Lower leg skin (tissue), 4 donors: ENCODE results near the gene SMC1B. TPM values are rescaled to one million over a fixed set of nuclear protein-coding genes. Genes with fewer than 3 reads are reported as not detected.
"Not testable (repeated sequence)": the region's sequence is repeated elsewhere in the genome, so short reads cannot be mapped to it uniquely, and the experiment has no call there.

ENCODE experiments used
- DNase-seq, 2 donors: peaks; one replicate each; pipeline ENCODE4 v3.0.0-alpha.2; 2019; ENCODE audit warnings: low spot score in 2 of 2
- H3K4me3 ChIP-seq: fragments of 200-600 bp; sonication (generic); 2 replicates; pipeline ENCODE4 v1.5.1; 2017; ENCODE audit warnings: mild to moderate bottlenecking, low read depth; ENCODE audit not compliant: poor library complexity, severe bottlenecking
- POLR2A ChIP-seq, 2 donors: fragments of 450-650 bp; IDR thresholded peaks; one replicate each; pipeline ENCODE4 v1.6.1; 2016 to 2017; ENCODE audit warnings: antibody characterized with exemption in 2 of 2, mild to moderate bottlenecking in 1 of 2, moderate library complexity in 1 of 2
- WGBS, 2 donors: methylation state at CpG; one replicate each; pipeline ENCODE4 v1.1.5; 2018; 5-methylcytosine and 5-hydroxymethylcytosine counted together
- intact Hi-C: fragments of 100-400 bp; cut with DNase I; formaldehyde crosslinking; loops from one replicate; pipeline ENCODE4 v1.15.0; 2023; ENCODE audit warnings: low total_unique reads
- total RNA-seq, 4 donors: library from RNA; depleted of rRNA; stranded (reverse); fragments of >200 nt; gene quantifications; one replicate each; pipeline ENCODE4 v1.1.0, GENCODE V29; 2016
- TF ChIP-seq, protein P1 (sequence below), 3 donors: fragments of 450-650 bp; IDR thresholded peaks; one replicate each; pipeline ENCODE4 v1.5.1; 2016; ENCODE audit warnings: antibody characterized with exemption in 3 of 3, mild to moderate bottlenecking in 3 of 3, moderate library complexity in 2 of 3

The SMC1B gene
- total RNA-seq, 4 donors from 2014 or later = not detected

DNA sequence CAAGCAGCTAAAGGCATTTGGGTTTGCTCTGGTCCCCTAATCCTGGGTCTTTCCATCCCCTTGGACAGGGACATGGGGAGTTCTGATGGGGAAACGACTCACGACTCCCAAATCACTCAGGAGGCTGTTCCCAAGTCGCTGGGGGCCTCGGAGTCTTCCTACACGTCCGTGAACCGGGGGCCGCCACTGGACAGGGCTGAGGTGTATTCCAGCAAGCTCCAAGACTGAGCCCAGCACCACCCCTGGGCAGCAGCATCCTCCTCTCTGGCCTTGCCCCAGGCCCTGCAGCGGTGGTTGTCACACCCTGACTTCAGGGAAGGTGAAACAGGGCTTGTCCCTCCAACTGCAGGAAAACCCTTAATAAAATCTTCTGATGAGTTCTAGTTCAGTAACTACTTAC, 117.9 kb downstream of the SMC1B start:
- DNase-seq = no peak
- TF ChIP-seq POLR2A (IDR thresholded peaks at IDR 0.05) = no peak
- TF ChIP-seq, protein P1, sequence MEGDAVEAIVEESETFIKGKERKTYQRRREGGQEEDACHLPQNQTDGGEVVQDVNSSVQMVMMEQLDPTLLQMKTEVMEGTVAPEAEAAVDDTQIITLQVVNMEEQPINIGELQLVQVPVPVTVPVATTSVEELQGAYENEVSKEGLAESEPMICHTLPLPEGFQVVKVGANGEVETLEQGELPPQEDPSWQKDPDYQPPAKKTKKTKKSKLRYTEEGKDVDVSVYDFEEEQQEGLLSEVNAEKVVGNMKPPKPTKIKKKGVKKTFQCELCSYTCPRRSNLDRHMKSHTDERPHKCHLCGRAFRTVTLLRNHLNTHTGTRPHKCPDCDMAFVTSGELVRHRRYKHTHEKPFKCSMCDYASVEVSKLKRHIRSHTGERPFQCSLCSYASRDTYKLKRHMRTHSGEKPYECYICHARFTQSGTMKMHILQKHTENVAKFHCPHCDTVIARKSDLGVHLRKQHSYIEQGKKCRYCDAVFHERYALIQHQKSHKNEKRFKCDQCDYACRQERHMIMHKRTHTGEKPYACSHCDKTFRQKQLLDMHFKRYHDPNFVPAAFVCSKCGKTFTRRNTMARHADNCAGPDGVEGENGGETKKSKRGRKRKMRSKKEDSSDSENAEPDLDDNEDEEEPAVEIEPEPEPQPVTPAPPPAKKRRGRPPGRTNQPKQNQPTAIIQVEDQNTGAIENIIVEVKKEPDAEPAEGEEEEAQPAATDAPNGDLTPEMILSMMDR (IDR thresholded peaks at IDR 0.05) = no peak
- WGBS, 2 donors = 74 to 88% methylated on average over 9 of the region's 9 CpGs
- intact Hi-C loops = no loop called here
- H3K4me3 ChIP-seq = no peak overlapping the region

DNA sequence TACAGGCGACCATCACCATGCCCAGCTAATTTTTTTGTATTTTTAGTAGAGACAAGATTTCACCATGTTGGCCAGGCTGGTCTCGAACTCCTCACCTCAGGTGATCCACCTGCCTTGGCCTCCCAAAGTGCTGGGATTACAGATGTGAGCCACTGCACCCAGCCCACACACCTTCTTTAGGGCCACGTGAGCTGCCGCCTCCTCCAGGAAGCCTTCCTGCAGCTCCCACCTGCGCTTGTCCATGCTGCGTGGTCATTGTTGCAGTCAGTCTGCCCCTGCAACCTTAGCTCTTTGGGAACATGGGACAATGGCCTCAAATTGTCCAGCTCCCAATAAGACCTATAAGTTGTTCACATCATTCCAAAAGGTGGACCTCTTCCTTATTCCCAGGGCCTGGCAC, 118.4 kb downstream of the SMC1B start:
- DNase-seq, intact Hi-C loops, H3K4me3 ChIP-seq: not testable (repeated sequence)
- 89 to 98% methylated on average over 6 of the region's 6 CpGs for WGBS, 2 donors

Other genes with a start within 250 kb of the SMC1B start
- 100 to 1,000 TPM in 1 of 4 donors, 10 to 100 TPM in 3; 50.6 to 129 (median 71.2) TPM for gene NUP50, start 249.7 kb downstream of the SMC1B start, total RNA-seq
- gene KIAA0930, start 172.7 kb downstream of the SMC1B start, total RNA-seq = 100 to 1,000 TPM in 1 of 4 donors, 10 to 100 TPM in 3; 47.6 to 143 (median 96.8) TPM
- gene UPK3A, start 128.7 kb downstream of the SMC1B start, total RNA-seq = under 1 TPM in 1 of 4 donors, not detected in 3; 0.49 TPM
- gene FAM118A, start 103.7 kb downstream of the SMC1B start, total RNA-seq = 10 to 100 TPM; 11.9 to 40.7 (median 25.0) TPM
- 1 to 10 TPM in 2 of 4 donors, under 1 TPM in 2; 0.17 to 2.3 (median 1.1) TPM for gene RIBC2, start 94 bp upstream of the SMC1B start, total RNA-seq
- 100 to 1,000 TPM; 114 to 414 (median 163) TPM for gene FBLN1, start 89.3 kb upstream of the SMC1B start, total RNA-seq